Endodermal cell (in vitro differentiated cells): ENCODE data around the gene UHRF2. TPM values are rescaled to one million over a fixed set of nuclear protein-coding genes. Genes with fewer than 3 reads are reported as not detected.

ENCODE experiments used
- DNase-seq: peaks from one replicate; pipeline ENCODE4 v3.0.0-alpha.2; 2017
- H3K27ac ChIP-seq: 2 replicates; pipeline ENCODE4 v1.5.1; 2013; ENCODE audit warnings: mild to moderate bottlenecking, low read depth, low read length, moderate library complexity
- H3K27me3 ChIP-seq: 2 replicates; pipeline ENCODE4 v1.6.1; 2013; ENCODE audit warnings: mild to moderate bottlenecking, low read length, moderate library complexity; ENCODE audit not compliant: insufficient read depth, control insufficient read depth, poor library complexity, severe bottlenecking
- H3K36me3 ChIP-seq: 2 replicates; pipeline ENCODE4 v1.7.0; 2013; ENCODE audit warnings: mild to moderate bottlenecking, low read length, moderate library complexity; ENCODE audit not compliant: control insufficient read depth, insufficient read depth
- H3K4me1 ChIP-seq: one replicate; pipeline ENCODE4 v1.7.0; 2013; ENCODE audit warnings: low read length; ENCODE audit not compliant: control insufficient read depth, insufficient read depth
- H3K4me3 ChIP-seq: 2 replicates; pipeline ENCODE4 v1.5.1; 2013; ENCODE audit warnings: mild to moderate bottlenecking, low read length, moderate library complexity
- H3K9ac ChIP-seq: 2 replicates; pipeline ENCODE4 v1.6.1; 2013; ENCODE audit warnings: mild to moderate bottlenecking, low read length, moderate library complexity; ENCODE audit not compliant: poor library complexity, severe bottlenecking; ENCODE audit errors: extremely low read depth
- H3K9me3 ChIP-seq: 2 replicates; pipeline ENCODE4 v1.6.1; 2013; ENCODE audit warnings: mild to moderate bottlenecking, low read length, moderate library complexity; ENCODE audit not compliant: control insufficient read depth
- H3K27ac Mint-ChIP-seq: 2 replicates; pipeline ENCODE4 v1.8.0; 2020; ENCODE audit warnings: mixed read lengths
- H3K27me3 Mint-ChIP-seq: 2 replicates; pipeline ENCODE4 v1.8.0; 2021; ENCODE audit warnings: mild to moderate bottlenecking, mixed read lengths; ENCODE audit not compliant: insufficient read depth
- H3K36me3 Mint-ChIP-seq: 2 replicates; pipeline ENCODE4 v1.8.0; 2020; ENCODE audit warnings: low read depth, mixed read lengths
- H3K4me1 Mint-ChIP-seq: 2 replicates; pipeline ENCODE4 v1.8.0; 2020; ENCODE audit warnings: mixed read lengths
- H3K4me3 Mint-ChIP-seq: 2 replicates; pipeline ENCODE4 v1.8.0; 2020; ENCODE audit warnings: mild to moderate bottlenecking, moderate library complexity, mixed read lengths
- H3K9me3 Mint-ChIP-seq: 2 replicates; pipeline ENCODE4 v1.8.0; 2020; ENCODE audit warnings: mild to moderate bottlenecking, mixed read lengths
- CTCF ChIP-seq: fragments of 200-600 bp; sonication (generic); conservative IDR thresholded peaks from 2 replicates; pipeline ENCODE4 v1.5.0; 2021; ENCODE audit warnings: antibody characterized with exemption, mild to moderate bottlenecking
- WGBS, 2 experiments: methylation state at CpG; one replicate each; pipeline versions ENCODE4 v1.1.5 to v1.1.7; 2013; ENCODE audit warnings: missing lambda C conversion rate in 2 of 2, mixed read lengths in 1 of 2; ENCODE audit not compliant: insufficient coverage in 1 of 2, insufficient read length in 1 of 2; 5-methylcytosine and 5-hydroxymethylcytosine counted together
- total RNA-seq, 2 donors: library from RNA; stranded (reverse); fragmentation: NEBNext Ultra II Directional in 1 of 2; extraction: Animal tissue kit (Norgen Biotek cat#: 25700) in 1 of 2; gene quantifications; 2 replicates in 1 of 2; 3 replicates in 1 of 2; pipeline ENCODE4 v1.2.1, GENCODE V29; 2021

Gene UHRF2
- total RNA-seq, 2 donors from 2014 or later, result 69.4 to 83.2 TPM

DNA sequence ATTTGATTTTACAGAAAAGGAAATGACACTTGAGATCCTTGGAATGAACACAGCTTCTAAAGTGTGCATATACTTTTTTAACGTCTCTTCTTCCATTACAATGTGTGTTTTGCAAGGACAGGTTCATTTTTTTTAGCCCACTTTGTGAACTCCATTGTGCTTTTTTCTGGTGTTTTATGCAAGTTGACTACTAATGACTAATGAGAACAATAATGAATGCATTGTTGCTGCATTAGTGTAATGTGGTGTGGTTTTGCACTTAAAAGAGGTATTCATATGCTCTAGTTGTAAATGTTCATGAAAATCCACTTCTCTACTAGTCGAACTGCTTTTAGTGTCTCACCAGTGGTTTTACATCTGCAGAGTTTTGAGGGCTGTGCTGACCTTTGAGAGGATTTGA is 93.6 kb downstream of the UHRF2 start:
- Mint-ChIP-seq H3K4me1 (peaks cover 4% of the 10 kb centered on the region), H3K9me3 (no peaks in the 10 kb centered on the region), H3K4me3 (no peak overlapping the region), H3K27me3 (no peaks in the 10 kb centered on the region), H3K36me3 (peaks cover 72% of the 10 kb centered on the region), H3K27ac (no peak overlapping the region)
- no peaks in the 10 kb centered on the region for H3K27me3 ChIP-seq
- WGBS, 2 experiments, result 93% methylated on average over 2 of the region's 2 CpGs; no CpG with 5 or more reads in 1 of the 2 experiments
- no peaks in the 10 kb centered on the region for H3K9me3 ChIP-seq
- DNase-seq, result no peak
- no peak overlapping the region for H3K27ac ChIP-seq
- H3K4me1 ChIP-seq, result no peaks in the 10 kb centered on the region
- H3K4me3 ChIP-seq, result no peak overlapping the region
- TF ChIP-seq CTCF, result no peak
- H3K9ac ChIP-seq, result no peak overlapping the region
- H3K36me3 ChIP-seq, result peaks cover 81% of the 10 kb centered on the region

DNA sequence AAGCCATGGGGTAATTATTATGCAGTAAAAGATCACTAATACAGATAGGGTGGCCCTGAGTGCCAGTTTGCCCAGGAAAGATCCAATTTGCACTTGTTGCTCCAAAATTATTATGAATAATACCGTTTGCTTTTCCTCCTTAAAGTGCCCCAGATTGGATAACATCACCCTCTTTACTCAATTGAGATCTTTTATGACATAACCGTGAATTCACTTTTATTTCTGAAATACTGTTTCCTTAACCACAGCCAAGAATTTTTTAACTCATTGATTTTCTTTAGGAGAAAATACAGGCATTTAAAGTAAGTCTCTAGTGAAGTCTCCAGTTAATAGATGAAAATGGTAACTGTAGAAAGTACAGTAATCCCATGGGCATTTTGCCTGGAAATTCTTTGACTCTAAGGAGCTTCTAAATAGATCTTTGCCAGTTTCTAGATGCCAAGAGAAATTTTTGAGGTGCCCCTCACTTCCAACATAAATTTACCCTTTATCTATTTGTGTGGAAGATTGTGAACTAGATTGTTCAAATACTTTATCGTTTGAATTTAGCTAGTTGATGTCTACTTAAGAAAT is 99.2 kb downstream of the UHRF2 start:
- H3K9ac ChIP-seq, result no peak overlapping the region
- Mint-ChIP-seq H3K9me3 (no peaks in the 10 kb centered on the region), H3K4me3 (no peak overlapping the region), H3K4me1 (no peaks in the 10 kb centered on the region), H3K36me3 (peaks cover 26% of the 10 kb centered on the region), H3K27ac (no peak overlapping the region), H3K27me3 (no peaks in the 10 kb centered on the region)
- H3K4me1 ChIP-seq, result no peaks in the 10 kb centered on the region
- no peak overlapping the region for H3K27ac ChIP-seq
- no peaks in the 10 kb centered on the region for H3K27me3 ChIP-seq
- no peaks in the 10 kb centered on the region for H3K9me3 ChIP-seq
- peaks cover 40% of the 10 kb centered on the region for H3K36me3 ChIP-seq
- TF ChIP-seq CTCF, result no peak
- 91 to 92% methylated on average over 1 to 3 of the region's 3 CpGs for WGBS, 2 experiments
- no peak overlapping the region for H3K4me3 ChIP-seq
- no peak for DNase-seq

DNA sequence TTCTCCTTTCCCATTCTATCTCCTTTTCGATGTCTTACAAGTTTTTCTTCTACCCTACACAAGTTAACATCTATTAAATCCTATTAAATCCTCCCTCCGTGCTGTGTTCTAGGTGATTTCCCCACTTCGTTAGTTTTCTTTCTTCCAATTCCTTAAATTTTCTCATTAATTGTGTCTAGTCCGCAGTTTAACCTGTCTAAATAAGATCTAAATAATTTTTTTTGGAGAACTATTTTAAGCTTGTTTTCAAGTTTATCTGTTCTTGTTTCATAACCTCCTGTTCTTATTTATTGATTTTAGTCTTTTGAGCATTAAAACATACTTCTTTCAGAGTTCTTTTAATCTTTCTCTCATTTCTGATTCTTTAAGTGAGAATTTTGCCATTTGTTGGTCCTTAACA is 109.3 kb downstream of the UHRF2 start:
- H3K9me3 ChIP-seq, result no peaks in the 10 kb centered on the region
- H3K4me1 Mint-ChIP-seq, result no peaks in the 10 kb centered on the region
- 95 to 98% methylated on average over 2 to 4 of the region's 4 CpGs for WGBS, 2 experiments
- peaks cover 19% of the 10 kb centered on the region for H3K9me3 Mint-ChIP-seq
- H3K9ac ChIP-seq, result no peak overlapping the region
- no peaks in the 10 kb centered on the region for H3K27me3 Mint-ChIP-seq
- H3K4me1 ChIP-seq, result no peaks in the 10 kb centered on the region
- peaks cover 3% of the 10 kb centered on the region for H3K36me3 ChIP-seq
- no peaks in the 10 kb centered on the region for H3K27me3 ChIP-seq
- no peak overlapping the region for H3K27ac Mint-ChIP-seq
- H3K4me3 ChIP-seq, result no peak overlapping the region
- no peak for TF ChIP-seq CTCF
- peaks cover 34% of the 10 kb centered on the region for H3K36me3 Mint-ChIP-seq
- DNase-seq, result no peak
- no peak overlapping the region for H3K4me3 Mint-ChIP-seq
- no peak overlapping the region for H3K27ac ChIP-seq
